HG03108 (cell line): ENCODE measurements around the gene CUEDC1.
A peak's percentile ranks its signal among the peaks of the same experiment; 100 is the strongest.
"Not testable (repeated sequence)": the region's sequence is repeated elsewhere in the genome, so short reads cannot be mapped to it uniquely, and the experiment has no call there.

Experiments used
- ATAC-seq: cut with Tn5 transposase; IDR thresholded peaks from one replicate; pipeline ENCODE4 v1.9.1; 2021; ENCODE audit warnings: moderate library complexity; ENCODE audit not compliant: unreplicated experiment

CUEDC1 gene

DNA sequence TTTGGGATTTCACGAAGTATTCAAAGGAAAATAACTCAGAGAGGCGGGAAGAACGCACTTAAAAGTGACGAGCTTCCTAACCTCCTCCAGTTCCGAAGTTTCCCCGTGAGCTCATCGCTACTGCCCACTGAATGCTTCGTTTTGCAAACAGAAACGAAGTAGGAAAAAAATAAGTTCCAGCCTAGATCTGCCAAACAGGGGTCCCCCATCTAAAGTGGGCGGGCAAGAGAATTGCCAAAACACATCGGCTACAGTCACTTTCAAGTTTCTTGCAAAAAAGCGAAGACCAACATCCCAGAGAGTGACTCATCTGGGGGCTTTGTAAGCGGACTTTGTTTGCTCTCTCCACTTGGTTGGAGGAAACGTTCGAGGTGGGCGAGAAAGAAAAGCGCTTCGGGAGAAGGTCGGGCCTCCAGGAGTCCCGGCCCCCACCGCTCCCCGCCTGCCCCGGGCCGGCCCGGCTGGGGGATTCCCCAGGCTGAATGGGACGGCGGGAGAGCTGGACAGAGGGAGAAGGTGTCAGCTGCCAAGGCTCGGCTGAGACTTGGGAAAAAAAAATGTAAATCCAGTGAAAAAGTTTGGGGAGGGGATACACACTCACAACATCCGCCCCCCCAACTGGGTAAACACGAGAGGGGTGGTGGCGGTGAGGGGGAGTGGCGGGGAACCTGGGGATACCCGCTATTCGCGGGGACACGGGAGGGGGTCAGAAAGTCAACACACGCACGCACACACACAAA, 31.8 kb upstream of the CUEDC1 start:
- peak; percentile 6 for ATAC-seq

DNA sequence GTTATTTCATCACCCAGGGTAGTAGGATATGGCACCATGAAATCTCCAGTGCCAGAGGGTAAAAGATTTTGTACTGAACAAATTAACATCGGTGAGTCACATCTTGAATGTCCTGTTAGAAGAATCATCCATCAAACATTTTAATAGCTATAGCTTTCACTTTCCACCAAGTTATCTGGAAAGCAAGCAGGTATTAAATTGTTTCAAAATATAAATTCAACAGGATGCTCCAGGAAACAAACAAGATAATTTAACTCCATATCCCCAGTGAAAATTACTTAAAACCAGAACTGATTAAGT, 30.4 kb upstream of the CUEDC1 start:
- ATAC-seq: no peak

DNA sequence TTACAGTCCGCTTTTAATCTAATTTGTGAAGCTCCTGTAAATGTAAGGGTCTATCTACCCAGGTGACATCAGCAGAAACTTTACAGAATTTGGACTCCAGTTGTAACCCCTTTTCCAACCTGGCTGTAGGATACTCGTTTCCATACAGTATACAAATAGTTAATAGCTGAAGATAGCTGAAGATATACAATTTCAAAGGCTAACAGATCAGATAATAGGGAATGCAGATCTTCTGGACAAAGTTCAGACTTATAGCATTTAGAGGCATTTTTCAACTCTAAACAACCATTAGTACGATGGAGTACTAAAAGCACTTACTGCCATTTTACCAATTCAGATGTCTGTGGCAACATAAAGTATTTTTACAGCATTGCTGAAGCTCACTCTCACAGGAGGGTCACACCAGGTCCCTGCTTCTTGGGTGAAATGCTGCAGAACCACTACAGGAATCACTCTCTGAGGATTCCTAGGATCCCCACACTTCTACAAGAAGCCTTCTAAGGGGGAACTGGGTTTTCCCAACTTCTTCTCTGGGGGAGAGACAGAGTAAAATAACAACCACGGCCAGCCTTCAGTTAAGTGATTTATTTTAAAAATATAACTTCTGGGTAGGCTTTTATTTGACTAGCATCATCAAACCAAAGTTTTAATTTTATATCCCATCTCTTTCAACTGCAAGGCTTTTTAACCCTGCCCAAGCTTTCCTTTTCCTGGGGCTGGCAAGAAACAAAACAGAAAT, 29.9 kb upstream of the CUEDC1 start:
- ATAC-seq: no peak

DNA sequence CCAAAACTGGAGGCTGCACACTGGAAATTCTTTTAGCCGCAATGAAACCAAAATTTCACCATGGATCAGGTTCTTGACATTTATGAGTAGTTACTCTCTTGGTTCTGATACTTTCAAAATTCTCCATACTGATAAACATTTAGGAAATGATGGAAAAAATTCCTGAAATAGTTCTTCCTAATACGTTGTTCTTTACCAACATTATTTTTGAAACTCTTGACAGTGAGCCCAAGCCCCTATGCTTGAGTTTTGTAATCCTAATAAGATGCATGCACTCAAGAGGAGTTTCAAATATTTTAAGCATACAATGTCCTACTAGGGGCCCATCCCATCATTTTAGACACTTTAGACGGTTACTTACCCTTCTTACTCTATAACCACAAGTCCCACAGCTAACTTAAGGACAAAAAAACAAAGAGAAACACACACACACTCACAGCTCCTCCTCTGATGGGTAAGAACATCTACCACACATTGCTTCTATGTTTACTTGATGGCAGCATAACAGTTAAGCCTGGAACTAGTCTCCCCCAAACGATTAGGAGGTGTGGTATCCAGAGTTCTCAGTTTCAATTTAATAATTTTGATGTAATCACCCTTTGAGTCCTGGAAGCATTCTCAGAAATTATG, 29.2 kb upstream of the CUEDC1 start:
- no peak for ATAC-seq

DNA sequence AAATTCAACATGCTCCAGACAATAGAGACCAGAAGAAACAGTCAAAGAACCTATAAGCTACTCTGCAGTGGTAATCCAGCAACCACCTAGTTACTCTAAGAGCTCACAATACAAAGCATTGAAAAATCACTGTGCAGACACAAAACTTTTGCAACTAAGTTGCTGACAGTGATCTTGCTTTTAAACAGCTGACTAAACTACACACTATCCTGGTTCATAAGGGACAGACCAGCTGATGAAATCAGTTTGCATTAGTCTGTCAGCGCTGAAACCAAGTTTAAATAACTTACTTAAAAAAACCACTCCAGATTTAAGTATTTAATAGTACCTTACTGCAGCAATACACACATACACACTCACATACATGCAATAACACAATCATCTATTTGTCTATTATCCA, 28.2 kb upstream of the CUEDC1 start:
- no peak for ATAC-seq

DNA sequence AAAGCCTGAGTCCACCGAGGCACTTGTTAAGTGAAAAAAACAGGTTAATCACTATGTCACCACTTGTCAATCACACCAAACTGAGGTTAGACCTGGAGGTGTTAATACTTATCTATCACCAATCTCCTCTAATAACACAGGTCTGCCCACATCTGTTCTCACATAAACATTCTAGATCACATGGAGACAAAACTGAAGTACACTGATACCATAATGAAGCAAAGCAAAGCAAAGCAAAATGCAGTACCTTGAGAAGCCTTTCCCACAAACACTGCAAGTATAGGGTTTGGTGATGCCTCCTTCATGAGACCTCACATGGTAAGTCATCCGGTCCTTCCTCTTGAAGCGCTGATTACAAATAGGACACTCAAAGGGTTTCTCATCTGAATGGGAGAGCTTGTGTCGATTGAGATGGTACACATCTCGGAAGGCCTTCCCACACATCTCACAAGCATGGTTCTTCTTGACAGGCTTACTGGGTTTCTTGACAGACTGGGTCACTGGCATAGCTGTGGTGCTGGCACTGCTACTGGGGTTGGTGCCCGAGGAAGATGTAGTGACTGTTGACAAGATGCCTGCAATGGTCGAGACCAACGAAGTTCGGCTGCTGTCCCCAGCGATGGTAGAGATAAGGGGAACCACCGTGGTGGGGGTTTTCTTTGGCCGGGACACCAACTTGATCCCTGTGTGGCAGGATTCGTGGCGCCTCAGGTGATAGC, 27.4 kb upstream of the CUEDC1 start:
- no peak for ATAC-seq

DNA sequence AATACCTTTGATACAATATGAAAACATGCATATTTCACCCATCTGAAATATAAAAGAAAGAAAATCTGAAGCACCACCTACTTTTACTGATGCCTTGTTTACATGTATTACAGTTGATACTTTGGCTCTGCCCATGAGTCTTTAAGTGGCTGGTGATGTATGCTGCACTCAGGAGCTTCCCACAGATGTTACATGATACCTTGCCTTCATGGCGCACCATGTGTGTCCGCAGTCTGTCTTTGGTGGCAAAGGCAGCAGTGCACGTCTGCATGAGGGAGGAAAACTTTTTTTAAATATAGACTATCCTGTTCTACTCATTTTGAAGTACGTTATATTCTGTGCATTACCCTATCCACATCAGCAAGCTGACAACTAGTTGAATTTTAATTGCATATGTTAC, 25.3 kb upstream of the CUEDC1 start:
- no peak for ATAC-seq

DNA sequence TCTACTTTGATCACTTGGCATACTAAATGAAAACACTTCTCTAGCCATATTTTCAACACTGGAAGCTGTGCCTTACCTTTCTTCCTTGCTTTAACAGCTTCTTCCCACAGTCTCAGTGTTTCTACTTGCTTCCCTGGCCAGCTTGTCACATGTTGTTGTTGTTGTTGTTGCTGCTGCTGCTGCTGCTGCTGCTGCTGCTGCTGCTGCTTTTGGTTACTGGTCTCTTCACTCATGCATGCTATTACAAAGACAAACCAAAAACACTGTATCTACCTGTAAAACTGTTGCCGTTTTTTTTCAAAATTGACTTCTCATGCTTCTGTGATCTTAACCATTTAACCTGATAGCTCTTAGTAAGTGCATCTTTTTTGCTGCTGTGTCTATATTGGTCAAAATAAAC, 23.9 kb upstream of the CUEDC1 start:
- ATAC-seq: no peak

DNA sequence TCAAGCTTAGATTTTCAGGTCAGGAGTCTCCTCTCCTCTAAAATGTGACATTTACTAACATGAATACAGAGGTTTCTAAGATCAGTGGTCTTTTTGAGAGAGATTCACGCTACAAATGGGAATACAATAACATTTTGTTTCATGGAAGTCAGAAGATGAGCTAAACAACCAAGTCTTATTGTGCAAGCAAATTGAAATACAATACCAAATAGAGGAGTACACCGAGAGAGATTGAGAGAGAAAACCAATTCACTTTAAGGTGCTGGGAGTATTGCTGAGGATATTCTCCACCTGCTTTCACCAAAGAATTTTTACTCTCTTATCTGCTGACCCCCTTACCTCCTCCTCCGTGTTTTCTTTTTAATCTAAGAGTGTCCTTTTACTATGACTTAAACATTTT, 21.4 kb upstream of the CUEDC1 start:
- no peak for ATAC-seq

DNA sequence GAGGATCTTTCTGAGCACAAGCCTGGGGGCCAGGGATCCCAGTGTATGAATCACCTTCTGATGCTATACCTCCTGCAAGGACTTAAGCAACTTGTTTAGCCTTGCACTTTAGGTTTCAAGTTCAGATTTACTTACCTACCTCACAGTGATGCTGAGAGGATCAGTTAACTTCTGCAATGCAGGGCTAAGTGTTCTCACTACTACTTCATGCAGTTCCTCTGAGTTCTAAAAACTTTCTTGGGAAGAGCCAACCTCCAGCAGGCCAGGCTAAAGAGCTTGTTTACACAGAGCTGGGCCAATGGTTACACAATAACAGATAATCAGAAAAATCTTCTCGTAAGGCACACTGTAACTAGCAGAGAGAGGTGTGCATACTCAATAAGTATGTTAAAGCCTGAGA, 19.8 kb upstream of the CUEDC1 start:
- no peak for ATAC-seq

DNA sequence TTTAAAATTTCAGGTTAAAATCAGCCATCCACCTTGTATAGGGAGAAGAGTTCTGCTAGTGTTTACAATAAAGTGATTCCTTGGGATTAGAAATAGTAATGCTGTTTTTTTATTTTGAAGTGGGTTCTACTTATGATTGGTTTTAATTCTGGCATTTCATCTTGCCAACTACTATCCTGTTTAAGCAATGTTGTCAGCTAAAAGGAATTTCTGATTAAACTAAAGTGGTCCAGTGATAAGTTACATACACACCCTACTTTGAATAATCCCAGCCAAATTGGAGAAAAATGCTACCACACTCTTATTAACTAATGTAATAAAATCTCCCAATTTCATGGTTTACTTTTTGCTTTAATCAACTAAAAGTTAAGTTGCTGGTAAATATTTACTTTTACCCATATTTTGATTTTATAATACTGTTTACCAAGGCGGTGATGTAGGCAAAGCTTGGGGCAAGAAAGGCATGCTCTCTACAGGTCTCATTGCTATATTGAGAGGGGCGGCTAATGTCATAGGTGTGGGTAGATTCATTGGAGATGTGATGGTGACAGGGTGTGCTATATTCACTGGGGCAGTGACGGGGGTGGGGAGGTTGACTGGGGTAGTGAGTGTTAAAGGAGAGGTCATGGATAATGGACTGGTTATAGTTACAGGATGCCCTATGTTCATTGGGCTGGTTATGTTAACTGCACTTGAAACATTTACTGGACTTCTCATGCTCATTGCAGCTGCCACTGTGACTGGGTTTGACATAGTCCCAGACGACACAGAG, 19.0 kb upstream of the CUEDC1 start:
- not testable (repeated sequence) for ATAC-seq

DNA sequence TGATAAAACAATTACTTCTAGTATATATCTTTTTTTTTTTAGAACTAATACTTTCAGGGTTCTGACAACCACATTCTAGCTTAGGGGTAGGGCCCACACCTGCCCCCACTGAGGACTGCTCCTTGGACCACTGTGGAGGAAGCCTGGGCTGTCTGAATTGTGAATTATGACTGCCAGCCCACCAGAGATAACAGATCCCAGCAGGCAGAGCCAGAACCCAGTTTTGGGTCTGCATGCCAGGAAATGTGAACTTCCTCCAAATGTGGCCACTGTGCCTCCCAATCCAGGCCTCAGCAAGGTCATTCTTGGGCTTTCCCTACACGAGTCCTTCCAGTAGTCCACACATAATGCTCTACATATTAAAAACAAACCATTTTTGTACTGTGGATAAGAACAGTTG, 16.9 kb upstream of the CUEDC1 start:
- ATAC-seq: no peak

DNA sequence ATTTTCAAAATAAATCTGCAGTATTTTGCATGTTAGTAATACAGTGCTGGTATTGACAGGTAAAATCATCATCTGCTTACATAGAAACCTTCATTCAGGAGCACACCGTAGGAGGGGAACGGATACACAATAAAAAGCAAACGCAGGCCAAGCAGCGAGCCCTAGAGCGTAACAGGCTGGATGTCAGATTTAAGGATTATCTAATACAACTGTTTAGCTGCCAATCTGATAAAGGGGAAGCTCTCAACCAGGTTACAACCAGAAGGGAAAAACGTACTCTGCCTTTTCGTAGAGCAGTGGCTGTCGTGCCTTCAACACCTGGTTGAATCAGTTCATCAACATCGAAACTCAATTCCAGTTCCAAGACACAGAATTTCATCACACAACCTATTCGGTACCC, 16.4 kb upstream of the CUEDC1 start:
- ATAC-seq: no peak

DNA sequence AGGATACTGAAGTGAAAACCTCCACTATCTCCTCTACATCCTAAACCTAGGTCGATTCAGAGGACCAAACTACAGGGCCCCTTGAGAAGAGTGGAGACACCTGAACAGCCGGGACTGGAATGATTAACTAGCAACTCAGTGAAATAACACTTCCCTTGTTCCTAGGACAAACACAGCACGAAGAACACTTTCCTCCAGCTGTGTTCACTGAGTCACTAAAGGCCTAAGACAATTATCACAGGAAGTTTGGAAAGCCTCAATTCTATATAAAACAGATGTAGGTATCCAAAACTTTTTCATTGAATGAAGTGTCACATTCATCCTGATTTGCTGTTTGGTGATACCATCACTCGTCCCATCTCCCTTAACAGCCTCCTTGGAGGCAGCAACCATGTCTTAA, 15.5 kb upstream of the CUEDC1 start:
- ATAC-seq: no peak

DNA sequence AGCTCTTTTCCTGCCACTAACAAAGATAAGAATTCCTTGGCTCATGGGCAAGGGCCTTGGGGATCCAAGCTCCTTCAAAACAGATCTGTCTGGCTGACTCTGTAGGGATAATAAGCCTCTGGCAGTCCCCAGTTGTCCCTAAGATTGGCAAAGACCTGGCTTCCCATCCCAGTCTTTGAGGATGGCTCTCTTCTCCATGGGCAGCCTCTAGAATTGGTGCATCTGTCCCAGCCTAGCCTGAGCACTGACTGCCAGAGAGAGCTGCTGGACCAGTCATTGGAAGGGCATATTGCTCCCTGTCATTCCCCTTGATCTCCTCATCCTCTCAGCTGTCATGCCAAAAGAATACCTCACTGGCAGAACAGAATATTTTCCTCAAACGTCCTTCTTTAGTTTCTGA, 13.2 kb upstream of the CUEDC1 start:
- ATAC-seq: no peak

DNA sequence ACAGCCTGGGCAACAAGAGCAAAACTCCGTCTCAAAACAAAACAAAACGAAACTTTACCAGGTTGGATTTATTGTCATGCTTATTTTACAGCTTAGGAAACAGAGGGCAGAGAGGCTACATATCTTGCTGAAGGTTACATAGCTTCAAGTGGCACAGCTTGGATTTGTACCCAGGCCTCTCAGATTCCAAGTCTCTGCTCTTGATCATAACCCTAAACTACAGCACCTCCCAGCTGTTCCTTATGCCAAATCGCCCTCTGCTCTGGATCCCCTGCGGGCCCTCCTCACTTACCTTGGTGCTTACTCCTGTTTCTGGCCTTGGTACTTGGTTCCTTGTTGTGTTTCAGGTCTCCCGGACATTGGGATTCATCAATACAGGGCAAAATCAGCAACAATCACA, 11.7 kb upstream of the CUEDC1 start:
- no peak for ATAC-seq

DNA sequence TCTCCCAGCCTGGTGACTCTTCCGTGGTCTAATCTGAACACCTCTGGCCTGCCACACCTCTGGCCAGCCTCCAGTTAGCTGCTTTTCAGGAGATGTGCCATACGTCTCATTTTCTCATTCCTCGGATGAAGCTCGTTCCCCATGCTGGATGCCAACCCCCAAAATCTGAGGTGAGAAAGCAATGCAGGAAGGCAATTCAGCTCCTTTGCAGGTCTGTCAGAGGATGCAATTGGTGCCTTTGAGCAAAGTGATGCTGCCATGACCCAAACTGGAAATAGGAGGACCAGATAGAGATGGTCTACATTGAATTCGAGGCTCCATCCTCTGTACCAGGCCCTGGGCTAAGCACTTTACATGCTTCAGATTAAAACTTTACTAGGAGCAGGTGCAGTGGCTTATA, 11.0 kb upstream of the CUEDC1 start:
- no peak for ATAC-seq

DNA sequence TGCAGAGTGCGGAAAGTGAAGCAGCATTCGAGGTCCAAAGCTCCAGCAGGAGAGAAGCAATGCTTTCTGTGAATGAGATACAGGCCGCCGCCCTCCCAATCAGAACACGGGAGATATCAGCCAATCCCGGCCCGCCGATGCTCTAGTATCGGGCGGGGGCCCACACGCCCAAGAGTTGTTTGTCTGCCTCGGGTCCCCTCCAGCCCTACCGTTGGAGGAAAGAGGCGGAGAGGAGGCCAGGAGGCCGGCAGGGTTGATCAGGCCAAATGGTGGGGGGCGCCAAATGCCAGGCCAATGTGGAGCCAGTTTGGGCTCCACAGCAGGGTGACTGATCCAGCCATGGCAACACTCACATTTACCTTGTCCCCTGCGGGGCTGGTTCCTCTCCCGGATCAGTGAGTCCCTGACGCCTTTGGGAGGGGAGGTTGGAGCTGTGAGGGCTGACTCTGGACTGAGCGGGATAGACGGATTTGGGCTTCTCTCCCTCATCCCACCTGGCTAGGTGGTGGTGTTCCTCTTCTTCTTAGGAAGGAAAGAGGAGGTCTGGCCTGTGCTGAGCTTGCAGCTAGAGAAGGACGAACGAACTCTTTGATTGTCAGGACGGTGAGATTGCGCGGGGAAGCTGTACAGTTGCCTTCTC, 10.4 kb upstream of the CUEDC1 start:
- ATAC-seq: no peak

DNA sequence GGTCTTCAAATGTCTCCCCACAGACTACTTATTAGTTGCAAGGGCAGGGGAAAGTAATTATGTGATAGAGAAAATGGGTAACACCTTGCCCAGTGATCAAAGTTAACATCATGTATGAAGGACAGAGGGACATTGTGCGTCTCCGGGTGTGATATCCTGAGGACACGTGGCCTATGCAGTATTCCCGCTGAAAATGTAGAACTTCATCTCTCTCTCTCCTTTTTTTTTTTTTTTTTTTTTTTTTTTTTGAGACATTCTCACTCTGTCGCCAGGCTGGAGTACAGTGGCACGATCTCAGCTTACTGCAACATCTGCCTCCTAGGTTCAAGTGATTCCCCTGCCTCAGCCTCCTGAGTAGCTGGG, 7.9 kb upstream of the CUEDC1 start:
- ATAC-seq: no peak

DNA sequence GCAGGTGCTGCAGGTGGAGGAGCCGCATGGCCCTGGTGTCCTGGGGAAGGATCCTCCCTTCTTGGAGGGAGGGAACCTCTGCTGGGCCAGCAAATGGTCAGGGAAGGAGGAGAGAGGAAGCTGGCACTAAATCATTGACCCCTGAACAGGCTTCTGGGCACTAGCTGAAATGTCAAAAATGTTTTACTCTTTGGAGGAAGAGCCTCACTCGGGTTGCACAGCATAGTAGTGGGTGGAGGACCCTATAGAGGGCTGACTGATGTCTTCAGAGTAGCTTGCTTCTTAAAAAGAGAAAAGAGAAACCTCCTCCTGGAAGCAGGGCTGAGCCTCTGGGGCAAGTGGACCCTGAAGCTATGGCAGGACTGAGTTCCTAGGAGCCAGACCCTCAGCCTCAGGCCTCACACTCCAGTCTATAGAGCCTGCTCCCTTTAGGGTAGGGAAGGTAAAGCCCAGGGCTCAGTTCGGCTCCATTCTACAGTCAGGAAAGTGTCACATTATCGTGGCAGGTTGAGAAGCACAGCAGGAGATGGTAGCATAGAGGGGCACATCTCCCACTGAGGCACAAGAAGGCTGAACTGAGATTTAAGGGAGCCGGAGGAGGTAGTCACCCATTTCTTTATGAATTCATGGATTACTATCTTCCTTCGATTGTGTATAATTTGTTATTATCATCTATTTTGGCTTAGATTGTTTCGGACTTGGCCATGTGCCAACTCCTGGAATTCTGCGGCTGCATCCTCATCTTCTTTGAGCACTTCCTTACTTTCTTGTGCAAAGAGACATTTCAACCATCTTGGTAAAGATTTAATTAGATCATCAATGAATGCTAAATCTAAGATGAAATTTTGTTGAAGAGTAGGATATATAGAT, 7.3 kb upstream of the CUEDC1 start:
- ATAC-seq: no peak
